OCI-LY7 (cell line): ENCODE data around the gene ZNF268.

Experiments used
- CTCF ChIP-seq: fragments of 200-600 bp; sonication (generic); conservative IDR thresholded peaks from 2 replicates; pipeline ENCODE4 v1.5.1; 2014; ENCODE audit warnings: mild to moderate bottlenecking, antibody characterized with exemption, low read length, moderate library complexity, mixed read lengths
- EZH2phosphoT487 ChIP-seq: fragments of 200-600 bp; sonication (generic); IDR thresholded peaks from 2 replicates; pipeline ENCODE4 v1.6.1; 2018; ENCODE audit warnings: low read depth, borderline replicate concordance, mild to moderate bottlenecking, mixed run types, antibody characterized with exemption, low read length, moderate library complexity, mixed read lengths

DNA sequence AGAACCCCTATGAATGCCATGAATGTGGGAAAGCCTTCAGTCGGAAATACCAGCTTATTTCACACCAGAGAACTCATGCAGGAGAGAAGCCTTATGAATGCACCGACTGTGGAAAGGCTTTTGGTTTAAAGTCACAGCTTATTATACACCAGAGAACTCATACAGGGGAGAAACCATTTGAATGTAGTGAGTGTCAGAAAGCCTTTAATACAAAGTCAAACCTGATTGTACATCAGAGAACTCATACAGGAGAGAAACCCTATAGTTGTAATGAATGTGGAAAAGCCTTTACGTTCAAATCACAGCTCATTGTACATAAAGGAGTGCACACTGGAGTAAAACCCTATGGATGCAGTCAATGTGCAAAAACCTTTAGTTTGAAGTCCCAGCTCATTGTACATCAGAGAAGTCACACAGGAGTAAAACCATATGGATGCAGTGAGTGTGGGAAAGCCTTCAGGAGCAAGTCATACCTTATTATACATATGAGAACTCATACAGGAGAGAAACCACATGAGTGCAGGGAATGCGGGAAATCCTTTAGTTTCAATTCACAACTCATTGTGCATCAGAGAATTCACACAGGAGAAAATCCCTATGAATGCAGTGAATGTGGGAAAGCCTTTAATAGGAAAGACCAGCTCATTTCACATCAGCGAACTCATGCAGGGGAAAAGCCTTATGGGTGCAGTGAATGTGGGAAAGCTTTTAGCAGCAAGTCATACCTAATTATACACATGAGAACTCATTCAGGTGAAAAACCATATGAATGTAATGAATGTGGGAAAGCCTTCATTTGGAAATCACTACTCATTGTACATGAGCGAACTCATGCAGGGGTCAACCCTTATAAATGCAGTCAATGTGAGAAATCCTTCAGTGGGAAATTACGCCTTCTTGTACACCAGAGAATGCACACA, 22.3 kb downstream of the ZNF268 start:
- TF ChIP-seq CTCF (no peak), EZH2phosphoT487 (no peak)
